H1 (cell line): Measurements from ENCODE around the gene PLXNA4. TPM values are rescaled to one million over a fixed set of nuclear protein-coding genes. Genes with fewer than 3 reads are reported as not detected.

Experiments
- CTCF ChIA-PET: fragments of 300-600 bp; sonication (Branson Sonifier 250); formaldehyde crosslinking; loops from one replicate; lab custom pipeline; 2021; ENCODE audit not compliant: partially characterized antibody; lab: Charles Lee
- POLR2A ChIA-PET: fragments of 300-600 bp; sonication (Branson Sonifier 250); formaldehyde crosslinking; loops from one replicate; lab custom pipeline; 2021; ENCODE audit warnings: inconsistent platforms; ENCODE audit not compliant: partially characterized antibody; lab: Charles Lee
- DNase-seq, 2 experiments: peaks; one replicate each; pipeline versions ENCODE4 v3.0.0 to v3.0.0-alpha.2; 2010 to 2022; ENCODE audit warnings: low spot score in 2 of 2, low read depth in 1 of 2, mixed read lengths in 1 of 2
- FAIRE-seq: peaks from 2 replicates; lab custom pipeline; 2011; peaks lifted over from hg19 to GRCh38; lab: Jason Lieb, UNC
- H2AFZ ChIP-seq: 2 replicates; pipeline ENCODE4 v1.8.1; 2012; ENCODE audit warnings: low read length, inconsistent platforms
- H2AK5ac ChIP-seq: 2 replicates; pipeline ENCODE4 v1.6.1; 2013; ENCODE audit warnings: low read depth, low read length
- H2BK120ac ChIP-seq: replicated peaks from 2 replicates; pipeline ENCODE3; 2013; ENCODE audit warnings: low read depth, low read length, inconsistent platforms
- H2BK12ac ChIP-seq: 2 replicates; pipeline ENCODE4 v1.6.1; 2013; ENCODE audit warnings: low read depth, low read length
- H2BK15ac ChIP-seq: 2 replicates; pipeline ENCODE4 v1.6.1; 2013; ENCODE audit warnings: low read length
- H2BK20ac ChIP-seq: 2 replicates; pipeline ENCODE4 v1.6.1; 2013; ENCODE audit warnings: low read length
- H2BK5ac ChIP-seq: 2 replicates; pipeline ENCODE4 v1.6.1; 2013; ENCODE audit warnings: low read depth, low read length
- H3K14ac ChIP-seq: 2 replicates; pipeline ENCODE4 v1.6.1; 2013; ENCODE audit warnings: inconsistent platforms; ENCODE audit not compliant: insufficient read length
- H3K18ac ChIP-seq: 2 replicates; pipeline ENCODE4 v1.6.1; 2013; ENCODE audit warnings: low read length; ENCODE audit errors: extremely low read depth
- H3K23ac ChIP-seq: 2 replicates; pipeline ENCODE4 v1.6.1; 2013; ENCODE audit warnings: inconsistent platforms; ENCODE audit not compliant: insufficient read length
- H3K23me2 ChIP-seq: 2 replicates; pipeline ENCODE4 v1.6.1; 2013; ENCODE audit warnings: low read depth, low read length
- H3K27ac ChIP-seq: 2 replicates; pipeline ENCODE4 v1.6.1; 2011; ENCODE audit warnings: low read depth, low read length, inconsistent platforms
- H3K27me3 ChIP-seq, 4 experiments: replicated peaks in 1 of 4; 1 replicate in 1 of 4; 2 replicates in 3 of 4; pipeline versions ENCODE4 v1.6.1 to v1.8.1; 2011 to 2013; ENCODE audit warnings: low read length in 3 of 4, mild to moderate bottlenecking in 3 of 4, inconsistent platforms in 2 of 4, mixed read lengths in 2 of 4, moderate library complexity in 1 of 4; ENCODE audit not compliant: control insufficient read depth in 3 of 4, insufficient read depth in 3 of 4; ENCODE audit errors: extremely low read depth in 1 of 4
- H3K36me3 ChIP-seq, 4 experiments: 2 replicates each; pipeline versions ENCODE4 v1.6.1 to v1.8.1; 2011 to 2013; ENCODE audit warnings: mild to moderate bottlenecking in 4 of 4, low read length in 3 of 4, moderate library complexity in 2 of 4, control low read depth in 1 of 4, inconsistent platforms in 1 of 4; ENCODE audit not compliant: insufficient read depth in 4 of 4, control insufficient read depth in 2 of 4
- H3K4ac ChIP-seq: replicated peaks from 2 replicates; pipeline ENCODE3; 2013; ENCODE audit warnings: low read length, low read depth, mixed read lengths, inconsistent platforms; ENCODE audit not compliant: insufficient read length
- H3K4me1 ChIP-seq, 4 experiments: replicated peaks in 1 of 4; 1 replicate in 1 of 4; 2 replicates in 3 of 4; pipeline versions ENCODE4 v1.6.1 to v1.8.1; 2011 to 2013; ENCODE audit warnings: low read length in 3 of 4, inconsistent platforms in 2 of 4, mixed read lengths in 1 of 4; ENCODE audit not compliant: insufficient read depth in 4 of 4, control insufficient read depth in 3 of 4
- H3K4me2 ChIP-seq, 2 experiments: 2 replicates each; pipeline versions ENCODE4 v1.6.1 to v1.8.1; 2011 to 2013; ENCODE audit warnings: low read depth in 2 of 2, low read length in 2 of 2, control low read depth in 1 of 2, inconsistent platforms in 1 of 2, mild to moderate bottlenecking in 1 of 2; ENCODE audit not compliant: insufficient read depth in 1 of 2
- H3K4me3 ChIP-seq, 4 experiments: fragments of 200-600, 300-600 bp in 1 of 4; sonication (generic), shearing (Covaris generic), sonication (Bioruptor Twin) in 1 of 4; 2 replicates each; pipeline versions ENCODE4 v1.5.1 to v1.8.1; 2011 to 2016; ENCODE audit warnings: low read length in 4 of 4, low read depth in 3 of 4, control low read depth in 2 of 4, inconsistent platforms in 2 of 4, mild to moderate bottlenecking in 2 of 4, mixed read lengths in 1 of 4, moderate library complexity in 1 of 4; ENCODE audit not compliant: insufficient read depth in 2 of 4; ENCODE audit errors: extremely low read depth in 1 of 4
- H3K56ac ChIP-seq: replicated peaks from 2 replicates; pipeline ENCODE3; 2013; ENCODE audit warnings: low read depth, mild to moderate bottlenecking, mixed read lengths, low read length, inconsistent platforms; ENCODE audit not compliant: insufficient read length
- H3K79me1 ChIP-seq: 2 replicates; pipeline ENCODE4 v1.6.1; 2013; ENCODE audit warnings: low read depth, low read length, control low read depth
- H3K79me2 ChIP-seq, 2 experiments: 2 replicates each; pipeline versions ENCODE4 v1.6.1 to v1.8.1; 2012 to 2013; ENCODE audit warnings: low read length in 2 of 2, mild to moderate bottlenecking in 2 of 2, inconsistent platforms in 1 of 2; ENCODE audit not compliant: insufficient read depth in 2 of 2, control insufficient read depth in 1 of 2
- H3K9ac ChIP-seq, 4 experiments: replicated peaks in 1 of 4; 1 replicate in 1 of 4; 2 replicates in 3 of 4; pipeline versions ENCODE4 v1.6.1 to v1.8.1; 2011 to 2013; ENCODE audit warnings: low read depth in 3 of 4, low read length in 3 of 4, control low read depth in 2 of 4, mild to moderate bottlenecking in 2 of 4, moderate library complexity in 2 of 4, inconsistent platforms in 1 of 4; ENCODE audit errors: extremely low read depth in 1 of 4
- H3K9me3 ChIP-seq, 2 experiments: 2 replicates each; pipeline versions ENCODE4 v1.6.1 to v1.8.1; 2012 to 2013; ENCODE audit warnings: mild to moderate bottlenecking in 2 of 2, moderate library complexity in 2 of 2, control low read depth in 1 of 2, inconsistent platforms in 1 of 2, low read depth in 1 of 2, low read length in 1 of 2, mixed read lengths in 1 of 2; ENCODE audit not compliant: insufficient read depth in 2 of 2
- H4K20me1 ChIP-seq, 2 experiments: replicated peaks in 1 of 2; 2 replicates each; pipeline versions ENCODE3 to v1.8.1; 2011 to 2013; ENCODE audit warnings: inconsistent platforms in 2 of 2, low read length in 2 of 2, mild to moderate bottlenecking in 1 of 2; ENCODE audit not compliant: insufficient read depth in 2 of 2, control insufficient read depth in 1 of 2
- H4K5ac ChIP-seq: 2 replicates; pipeline ENCODE4 v1.6.1; 2013; ENCODE audit warnings: low read length, low read depth, mixed read lengths, inconsistent platforms; ENCODE audit not compliant: insufficient read length
- H4K8ac ChIP-seq: 2 replicates; pipeline ENCODE4 v1.8.0; 2013; ENCODE audit warnings: mild to moderate bottlenecking, moderate library complexity, low read length, inconsistent platforms; ENCODE audit not compliant: insufficient read depth; ENCODE audit errors: extremely low read depth
- H4K91ac ChIP-seq: replicated peaks from 2 replicates; pipeline ENCODE3; 2013; ENCODE audit warnings: low read length, mixed read lengths, inconsistent platforms; ENCODE audit not compliant: insufficient read length
- CBX5 ChIP-seq: fragments of 300-800, 300-1000 bp; sonication (generic); IDR thresholded peaks from 2 replicates; pipeline ENCODE4 v1.7.1; 2016; ENCODE audit warnings: antibody characterized with exemption, low read length, low read depth
- EGR1 ChIP-seq: IDR thresholded peaks from 2 replicates; pipeline ENCODE4 v1.6.1; 2011; ENCODE audit warnings: low read depth, low read length, borderline replicate concordance
- TEAD4 ChIP-seq: IDR thresholded peaks from 2 replicates; pipeline ENCODE4 v1.6.1; 2012; ENCODE audit warnings: low read depth, low read length, inconsistent platforms, mixed read lengths
- WGBS, 2 experiments: shearing (Covaris generic) in 1 of 2; methylation state at CpG; one replicate each; pipeline versions ENCODE4 v1.1.6 to v1.1.7; 2013 to 2015; ENCODE audit warnings: low lambda C conversion rate in 2 of 2, mixed read lengths in 2 of 2, inconsistent platforms in 1 of 2, low coverage in 1 of 2, missing lambda C conversion rate in 1 of 2; ENCODE audit not compliant: insufficient replicate concordance in 2 of 2, insufficient coverage in 1 of 2, insufficient read length in 1 of 2; ENCODE audit errors: extremely low coverage in 1 of 2, missing lambda C conversion rate in 1 of 2; 5-methylcytosine and 5-hydroxymethylcytosine counted together
- polyA plus RNA-seq, 7 experiments: library from polyadenylated mRNA; depleted of rRNA in 3 of 7; stranded (reverse) in 5 of 7; unstranded in 2 of 7; fragments of >200 nt in 5 of 7; fragments of 200-250 nt in 2 of 7; gene quantifications; 1 replicate in 5 of 7; 2 replicates in 1 of 7; 4 replicates in 1 of 7; pipeline versions ENCODE4 v1.2.1 to v1.2.3, GENCODE V29; 2011 to 2013; ENCODE audit warnings: missing spikeins in 2 of 7, mixed read lengths in 2 of 7
- total RNA-seq: library from RNA; stranded (reverse); fragmentation: NEBNext Ultra II Directional; extraction: Animal tissue kit (Norgen Biotek cat#: 25700); gene quantifications from 2 replicates; pipeline ENCODE4 v1.2.1, GENCODE V29; 2021

PLXNA4 gene
- total and polyA plus RNA-seq, 2 of the 8 experiments (the other 6 are each of a cell fraction or from before 2014, with no cell fraction given) = 0.76 to 0.79 TPM

- Histone ChIP-seq H3K27me3 (peaks cover 0 to 8% (median 2%) of the 10 kb centered on the region in 4 experiments; a peak in 3 of 7 replicates), H2BK20ac (no peak overlapping the region), H3K18ac (no peak overlapping the region), H4K5ac (no peak overlapping the region), H2BK15ac (0 out of 2 replicates have a peak overlapping the region, but pooled peaks have one; percentile 63), H4K20me1 (no peaks in the 10 kb centered on the region), H3K23me2 (no peaks in the 10 kb centered on the region), H3K4me3 (no peak overlapping the region), H3K4me1 (peaks cover 2 to 7% (median 4%) of the 10 kb centered on the region in 4 experiments; a peak in 6 of 7 replicates), H3K9me3 (peaks cover 10 to 11% of the 10 kb centered on the region in 2 experiments)
- CTCF ChIA-PET = interaction anchor here (0.6 to 2.0 kb wide), 2 partner anchors 12 to 282 kb away, joined by 3 to 5 read pairs; no protein-coding TSS in a partner anchor
- 88% methylated on average over 1 of the region's 1 CpG; no CpG with 5 or more reads in 1 of the 2 experiments for WGBS, 2 experiments
- TF ChIP-seq CBX5 (no peak), EGR1 (no peak), TEAD4 (no peak)
- TF ChIP-seq, all 59 proteins: peak for 0
- Histone ChIP-seq H2BK120ac (no peak overlapping the region), H3K9ac (no peak overlapping the region), H3K4me2 (no peak overlapping the region), H3K79me2 (no peaks in the 10 kb centered on the region), H2AK5ac (no peak overlapping the region), H3K27ac (no peak overlapping the region), H4K91ac (no peak overlapping the region), H2BK5ac (no peak overlapping the region), H3K36me3 (no peaks in the 10 kb centered on the region), H2BK12ac (no peak overlapping the region; the same call in 1 of the 2 replicates), H3K56ac (no peak overlapping the region), H3K79me1 (no peaks in the 10 kb centered on the region), H4K8ac (no peak overlapping the region), H3K23ac (no peak overlapping the region), H2AFZ (no peak overlapping the region), H3K4ac (no peak overlapping the region), H3K14ac (no peak overlapping the region)
- POLR2A ChIA-PET = no interaction called here
- FAIRE-seq = no peak
- no peak for DNase-seq
Observed at GRCh38 chr7:132546366-132547127, 29.7 kb downstream of the PLXNA4 start.
